HG03558 (cell line): ENCODE data around the gene HDGF.

ENCODE experiments used
- ATAC-seq: cut with Tn5 transposase; IDR thresholded peaks from one replicate; pipeline ENCODE4 v1.9.1; 2021; ENCODE audit warnings: moderate number of reproducible peaks; ENCODE audit not compliant: unreplicated experiment; ENCODE audit errors: extremely low read depth

Gene HDGF

DNA sequence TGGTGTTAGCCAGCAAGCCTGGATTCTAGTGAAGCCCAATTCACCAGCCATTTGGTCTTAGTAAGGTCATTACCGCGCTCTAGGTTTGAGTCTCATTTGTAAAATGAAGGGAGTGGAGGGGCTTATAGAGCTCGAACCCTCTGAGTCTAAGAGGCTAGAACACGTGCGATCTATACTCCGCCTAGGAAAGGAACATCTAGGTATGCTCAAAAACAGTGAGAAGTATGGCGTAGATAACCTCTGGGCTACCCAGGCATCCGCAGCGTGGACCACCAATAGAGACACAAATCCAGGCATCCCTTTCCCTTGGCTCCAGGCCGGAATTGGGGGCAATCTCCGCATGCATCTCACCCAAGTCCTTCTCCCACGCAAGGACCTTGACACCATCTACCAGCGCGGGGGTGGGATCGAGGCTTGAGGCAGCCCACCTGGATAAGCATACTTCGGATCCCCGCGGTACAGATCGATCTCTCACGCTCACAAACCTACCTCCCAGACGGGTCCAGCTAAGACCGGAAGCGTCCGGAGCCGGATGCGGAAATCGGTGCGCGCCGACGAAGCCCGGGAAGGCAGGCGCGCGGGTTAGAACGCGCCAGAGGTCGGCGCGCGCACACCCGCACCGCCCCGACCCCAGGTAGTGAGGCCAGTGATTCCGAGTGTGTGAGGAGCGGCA, 23.4 kb downstream of the HDGF start, which contains the start of gene METTL25B:
Gene METTL25B (plus strand): TSS at position 544 of the 673 bp plus-strand sequence. CDS start 636 bp downstream, outside the sequence.
- ATAC-seq, result peak; percentile 26

DNA sequence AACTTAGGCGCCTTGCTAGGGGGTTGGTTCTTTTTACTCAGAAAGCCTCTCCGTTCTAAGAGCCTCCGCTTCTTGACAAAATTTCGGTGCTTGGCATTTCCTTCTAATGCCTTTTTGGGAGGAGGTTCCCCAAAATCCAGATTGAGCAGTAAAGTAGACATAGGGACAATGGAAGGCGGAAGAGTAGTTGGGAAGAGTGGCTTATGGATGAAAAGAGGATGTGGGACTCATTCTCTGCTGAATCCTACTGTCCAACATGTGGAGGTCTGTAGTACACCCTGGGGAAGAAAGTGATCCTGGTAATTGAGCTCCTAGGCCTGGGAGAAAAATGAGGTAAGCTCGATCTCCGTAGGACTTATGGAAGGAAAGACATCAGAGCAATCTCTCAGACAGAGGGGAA, 24.0 kb downstream of the HDGF start:
- no peak for ATAC-seq

GRCh38 chr1:156726549-156727226, 24.8 kb downstream of the HDGF start:
- no peak for ATAC-seq

DNA sequence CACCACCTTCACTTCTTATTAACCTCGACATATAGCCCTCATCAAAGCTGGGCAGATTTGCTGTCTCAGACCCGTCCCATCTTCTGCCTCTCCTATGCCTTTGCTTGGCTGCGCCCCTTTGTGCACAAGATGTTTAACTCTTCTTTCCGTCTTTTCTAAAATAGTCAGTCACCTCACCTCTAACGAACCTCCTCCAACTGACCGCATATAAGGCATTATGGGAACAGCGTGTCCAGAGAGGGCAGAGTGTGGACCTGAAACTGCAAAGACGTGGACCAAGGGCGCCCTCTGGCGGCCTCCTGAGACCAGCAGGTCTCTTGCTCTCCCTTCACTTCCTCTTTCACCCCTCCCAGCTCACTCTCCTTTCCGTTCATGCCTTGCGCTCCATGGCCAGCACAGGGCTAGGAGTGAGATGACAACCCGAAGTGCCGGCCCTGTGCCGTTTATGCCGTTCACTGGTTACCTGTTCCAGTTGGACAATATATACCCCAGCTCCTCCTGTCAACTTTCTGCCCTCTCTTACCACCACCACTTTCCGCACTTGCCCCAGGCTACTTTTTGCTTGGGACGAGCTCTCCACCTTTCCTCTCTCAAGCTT, 25.7 kb downstream of the HDGF start:
- no peak for ATAC-seq

DNA sequence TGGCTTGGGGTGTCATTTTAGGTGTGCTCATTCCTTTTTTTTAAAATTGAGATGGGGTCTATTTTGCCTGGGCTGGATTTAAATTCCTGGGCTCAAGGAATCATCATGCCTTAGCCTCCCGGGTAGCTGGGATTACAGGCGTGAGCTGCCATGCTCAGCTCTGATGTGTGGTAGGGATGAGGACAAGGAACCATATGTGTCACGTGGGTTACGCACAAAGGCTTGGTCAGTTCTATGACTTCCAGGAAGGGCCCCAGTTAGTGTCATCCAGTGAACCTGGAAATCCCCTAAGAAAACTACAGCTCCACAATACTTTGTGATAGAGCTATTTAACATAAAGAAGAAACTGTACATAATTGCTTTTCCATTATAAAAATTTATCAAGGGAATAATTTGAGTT, 29.9 kb downstream of the HDGF start:
- ATAC-seq, result no peak

DNA sequence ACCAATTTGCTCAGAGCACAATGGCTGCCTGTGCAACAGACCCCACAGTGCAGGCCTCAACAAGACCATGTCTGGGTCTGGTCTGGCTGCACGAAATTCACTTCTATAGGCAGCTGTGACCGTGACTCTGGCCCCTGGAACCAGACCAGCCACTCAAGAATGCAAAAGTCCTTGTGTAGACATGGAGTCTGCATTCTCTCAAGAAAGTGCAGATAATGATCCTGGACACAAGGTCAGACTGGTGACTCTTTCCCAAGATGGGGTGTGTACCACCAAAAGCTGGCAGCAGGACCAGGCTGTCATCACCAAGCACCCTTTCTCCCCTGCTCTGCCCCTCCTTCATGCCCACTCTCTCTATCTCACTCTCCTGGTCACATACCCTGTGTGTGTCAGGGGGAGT, 30.3 kb downstream of the HDGF start:
- no peak for ATAC-seq

GRCh38 chr1:156717351-156717750, 34.1 kb downstream of the HDGF start:
- ATAC-seq, result no peak

DNA sequence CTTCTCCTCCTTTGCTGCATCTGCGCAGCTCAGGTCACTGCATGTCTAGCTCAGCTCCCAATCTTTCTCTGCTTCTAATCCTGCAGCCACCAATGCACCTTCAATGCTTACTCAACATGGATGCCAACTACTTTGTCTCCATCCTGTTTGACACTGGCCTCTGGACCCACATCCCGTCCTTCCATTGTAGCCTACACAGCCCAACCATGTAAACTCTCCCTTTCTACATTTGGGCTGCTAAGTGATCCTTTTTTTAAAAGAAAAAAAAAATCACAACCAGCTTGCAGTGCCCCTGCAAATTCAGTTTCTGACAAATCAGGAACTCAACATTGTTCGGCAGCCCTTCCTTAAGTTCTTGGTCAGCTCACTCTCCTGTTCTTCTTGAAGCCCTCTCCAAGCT, 36.6 kb downstream of the HDGF start:
- no peak for ATAC-seq

GRCh38 chr1:156712626-156713025, 38.8 kb downstream of the HDGF start:
- no peak for ATAC-seq

GRCh38 chr1:156711011-156711817, 40.3 kb downstream of the HDGF start:
- ATAC-seq, result no peak

- ATAC-seq, result no peak
These were observed 41.6 kb downstream of the HDGF start for GRCh38 chr1:156709757-156710489.

- ATAC-seq, result no peak
These were observed 42.4 kb downstream of the HDGF start for GRCh38 chr1:156709031-156709430.

DNA sequence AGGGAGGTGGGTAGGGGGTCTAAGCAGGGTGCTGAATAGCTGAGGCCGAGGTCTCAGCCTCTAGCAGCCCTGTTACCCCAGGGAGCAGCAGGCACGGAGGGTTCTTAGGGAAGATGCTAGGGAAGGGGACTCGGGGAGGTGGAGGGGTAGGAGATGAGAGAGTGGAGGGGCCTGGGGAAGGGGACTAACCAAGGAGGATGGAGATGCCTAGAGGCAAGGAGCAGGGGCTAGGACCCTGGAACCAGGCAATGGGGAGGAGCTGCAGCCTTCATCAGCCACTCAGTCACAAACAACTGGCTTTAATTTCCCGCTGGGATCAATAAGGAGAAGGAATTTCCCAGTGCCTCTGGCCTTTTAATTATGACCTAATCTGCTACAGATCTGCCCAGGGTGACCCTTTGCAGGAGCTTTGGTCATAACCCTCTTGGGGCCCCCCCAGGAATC, 43.2 kb downstream of the HDGF start:
- no peak for ATAC-seq

DNA sequence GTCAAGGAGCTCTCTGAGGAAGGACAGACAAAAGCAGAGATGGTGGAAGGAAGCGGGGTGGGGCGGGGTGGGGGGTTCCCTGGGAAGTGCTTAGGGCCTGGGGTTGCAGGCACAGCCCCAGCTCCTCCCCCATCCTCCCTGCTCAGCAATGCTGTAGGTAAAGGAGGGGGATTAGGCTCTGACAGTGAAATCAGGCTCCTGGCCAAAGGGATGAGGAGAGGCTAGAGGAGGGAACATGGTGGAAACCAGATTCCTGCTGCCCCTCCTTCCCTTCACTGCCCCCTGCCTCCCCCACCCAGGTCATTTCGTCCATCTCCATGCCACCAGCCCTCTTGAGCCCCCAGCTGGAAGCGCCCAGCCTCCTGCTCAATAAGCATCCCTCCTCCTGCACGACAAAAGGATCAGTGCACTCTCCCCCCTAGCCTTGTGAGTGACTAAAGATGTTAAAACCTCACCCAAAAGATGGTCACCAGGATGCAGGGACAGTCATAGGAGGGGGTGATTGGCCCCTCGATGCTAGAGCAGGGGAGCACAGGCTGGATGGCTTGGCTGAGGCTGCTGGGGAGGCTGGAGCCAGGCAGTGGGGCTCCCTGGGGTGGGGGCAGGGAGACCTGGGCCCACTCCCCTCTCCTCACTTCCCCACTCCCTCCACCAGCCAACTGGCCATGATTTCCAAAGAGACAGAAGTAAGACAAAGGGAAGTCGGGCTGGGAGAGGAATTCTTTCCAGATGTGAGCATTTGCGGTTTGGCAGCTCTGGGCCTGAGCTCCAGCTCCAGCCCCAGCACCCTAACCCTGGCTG, 43.9 kb downstream of the HDGF start:
- ATAC-seq, result no peak

DNA sequence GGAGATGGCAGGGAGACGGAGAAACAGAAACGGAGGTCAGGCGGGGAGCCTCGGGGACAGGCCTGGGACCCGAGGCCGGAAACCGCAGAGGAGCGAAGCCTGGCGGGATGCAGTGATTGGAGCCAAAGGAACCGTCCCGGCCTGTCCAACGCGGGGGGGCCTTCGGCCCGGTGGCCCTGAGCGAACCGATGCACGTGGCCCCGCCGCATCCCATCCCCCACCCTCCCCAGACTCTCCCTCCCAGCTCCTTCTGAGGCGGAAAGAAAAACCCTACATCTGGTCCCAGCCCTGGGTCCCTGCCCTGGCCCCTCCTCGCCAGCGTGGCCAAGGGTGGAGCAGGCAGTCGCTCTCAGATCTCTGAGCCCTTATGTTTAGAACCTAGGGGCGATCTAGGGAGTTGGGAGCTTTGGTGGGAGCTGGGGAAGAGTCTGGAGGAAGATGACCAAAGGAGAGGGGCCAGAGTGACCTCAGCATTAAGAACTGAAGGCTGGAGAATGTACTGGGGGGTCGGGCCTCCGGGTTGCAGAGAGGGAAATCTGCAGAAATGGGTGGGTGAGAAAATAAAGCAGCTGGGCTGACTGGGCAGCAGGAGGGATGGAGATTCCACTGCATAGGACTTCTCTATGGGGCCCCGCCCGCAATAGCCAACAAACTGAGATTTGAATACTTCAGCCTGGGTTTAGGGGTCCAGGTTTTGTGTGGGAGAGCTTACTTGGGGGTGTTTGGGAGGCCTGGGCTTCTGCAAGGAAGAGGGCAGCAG, 44.6 kb downstream of the HDGF start:
- no peak for ATAC-seq

DNA sequence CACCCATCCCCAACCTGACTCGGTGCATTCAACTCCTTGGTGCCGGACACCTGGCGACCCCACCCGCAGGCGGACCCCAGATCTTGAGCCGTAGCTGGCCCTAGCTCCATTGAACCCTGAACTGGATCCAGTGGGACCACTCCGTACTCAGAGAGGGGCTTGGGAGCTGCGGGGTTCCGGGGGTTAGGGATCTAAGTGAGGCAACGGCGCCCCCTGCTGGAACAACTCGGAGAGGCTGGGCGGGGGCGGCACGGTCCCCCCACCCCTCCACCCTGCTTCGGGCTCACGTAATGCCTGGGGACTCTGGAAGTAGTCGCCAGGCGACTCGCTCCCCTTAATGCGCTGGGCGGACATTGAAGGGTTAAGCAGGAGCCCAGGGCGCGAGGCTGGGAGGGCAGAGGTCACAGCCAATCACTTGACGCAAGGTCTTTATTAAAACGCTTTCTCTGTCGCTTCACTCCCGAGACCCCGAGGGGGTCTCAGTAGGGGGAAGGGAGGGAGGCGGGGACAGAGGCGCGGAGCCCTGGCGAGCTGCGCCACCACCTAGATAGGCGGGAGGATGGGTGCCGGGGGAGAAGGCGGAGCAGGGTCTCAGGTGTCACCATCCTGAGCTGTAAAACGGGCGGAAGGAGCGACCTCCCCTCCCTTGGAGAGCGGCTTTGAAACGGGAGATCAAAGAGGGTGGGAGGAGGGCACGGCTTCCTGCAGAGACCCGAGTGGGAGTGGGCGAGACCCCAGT, 45.4 kb downstream of the HDGF start:
- no peak for ATAC-seq

DNA sequence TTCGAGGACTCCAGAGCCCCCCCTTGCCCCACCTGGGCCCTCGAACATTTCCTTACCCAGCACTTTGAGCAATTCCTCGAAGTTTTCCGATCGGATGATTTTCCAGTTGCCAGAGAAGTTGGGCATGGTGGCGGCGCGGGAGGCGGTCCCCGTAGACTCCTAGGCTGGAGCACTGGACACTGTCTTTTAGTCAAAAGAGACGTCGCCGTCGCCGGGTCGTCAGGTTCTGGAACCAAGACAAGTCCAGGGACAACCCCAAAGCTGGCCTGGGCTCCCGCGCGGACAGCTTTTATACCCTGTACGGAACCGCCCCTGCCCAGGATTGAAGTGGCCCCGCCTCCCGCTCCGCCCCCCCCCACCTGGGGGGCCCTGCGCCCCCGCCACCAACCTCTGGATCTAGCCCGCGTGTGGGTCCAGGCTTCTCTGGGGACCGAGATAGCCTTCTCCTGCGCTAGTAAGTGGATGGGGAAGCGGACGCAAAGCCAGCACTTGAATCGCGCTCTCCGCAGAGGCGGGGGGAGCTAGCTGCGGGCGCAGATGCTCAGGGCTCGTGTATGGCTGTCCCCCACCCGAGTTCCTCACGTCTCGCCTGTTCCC, 46.1 kb downstream of the HDGF start, which contains the start of gene CRABP2:
Gene CRABP2 (minus strand): TSS at position 263 of the 597 bp plus-strand sequence. CDS start 137 bp downstream, at position 126.
- ATAC-seq, result no peak
